ENCODE results near the gene RBSN. TPM values are rescaled to one million over a fixed set of nuclear protein-coding genes. Genes with fewer than 3 reads are reported as not detected.
"Not testable (repeated sequence)": the region's sequence is repeated elsewhere in the genome, so short reads cannot be mapped to it uniquely, and the experiment has no call there.

The RBSN gene
- 10 to 100 TPM; 15.0 to 15.3 TPM for total RNA-seq

- ChIA-PET CTCF (interaction anchor here (0.6 to 1.3 kb wide), 6 partner anchors 9 to 105 kb away, joined by 3 to 9 read pairs (median 3); no protein-coding TSS in a partner anchor), POLR2A (interaction anchor here (0.6 to 2.7 kb wide), 7 partner anchors 9 to 212 kb away, joined by 3 to 23 read pairs (median 5); partner anchors contain the start of genes CAPN7 and MRPS25)
- Mint-ChIP-seq H3K4me1 (ENCODE audit: low read depth) (peaks cover 18% of the 10 kb centered on the region), H3K27ac (peak within 1 kb of the TSS; percentile 94), H3K27me3 (no peaks in the 10 kb centered on the region), H3K9me3 (no peaks in the 10 kb centered on the region), H3K36me3 (peaks cover 23% of the 10 kb centered on the region), H3K4me3 (peak within 1 kb of the TSS; percentile 94)
- peak; percentile 98 for DNase-seq
- intact Hi-C loops (cut with micrococcal nuclease), result loop anchor here (1.0 to 2.0 kb wide), 4 partner anchors 33 to 760 kb away; partner anchors contain the start of genes CAPN7 and MRPS25
These were observed at the start of gene RBSN for GRCh38 chr3:15098503-15099363. RBSN (minus strand) TSS chr3:15099148; CDS start chr3:15096120, 3,028 bp downstream.

GRCh38 chr3:15148614-15149013 is 49.7 kb upstream of the RBSN start:
- H3K27ac Mint-ChIP-seq, result no peak overlapping the region
- POLR2A ChIA-PET, result no interaction called here
- no peaks in the 10 kb centered on the region for H3K4me1 Mint-ChIP-seq (ENCODE audit: low read depth)
- CTCF ChIA-PET, result interaction anchor here (1.3 kb wide), 1 partner anchor 30 kb away, joined by 4 read pairs; no protein-coding TSS in a partner anchor
- no peak for DNase-seq
- H3K27me3 Mint-ChIP-seq, result peaks cover 18% of the 10 kb centered on the region
- no peaks in the 10 kb centered on the region for H3K36me3 Mint-ChIP-seq
- no peak overlapping the region for H3K4me3 Mint-ChIP-seq
- intact Hi-C loops (cut with micrococcal nuclease), result no loop called here
- H3K9me3 Mint-ChIP-seq, result no peaks in the 10 kb centered on the region

- H3K4me1 Mint-ChIP-seq (ENCODE audit: low read depth); H3K27ac Mint-ChIP-seq; H3K4me3 Mint-ChIP-seq; CTCF ChIA-PET; H3K36me3 Mint-ChIP-seq; POLR2A ChIA-PET; H3K9me3 Mint-ChIP-seq; DNase-seq; intact Hi-C loops (cut with micrococcal nuclease): not testable (repeated sequence)
- H3K27me3 Mint-ChIP-seq, result peaks cover 19% of the 10 kb centered on the region
These were observed 37.9 kb upstream of the RBSN start for GRCh38 chr3:15136885-15137284.

GRCh38 chr3:15134968-15135367 is 36.0 kb upstream of the RBSN start:
- H3K36me3 Mint-ChIP-seq; CTCF ChIA-PET; H3K4me3 Mint-ChIP-seq; POLR2A ChIA-PET; H3K4me1 Mint-ChIP-seq (ENCODE audit: low read depth); intact Hi-C loops (cut with micrococcal nuclease); H3K9me3 Mint-ChIP-seq; DNase-seq; H3K27ac Mint-ChIP-seq: not testable (repeated sequence)
- H3K27me3 Mint-ChIP-seq, result peaks cover 19% of the 10 kb centered on the region

GRCh38 chr3:15128403-15128802 is 29.5 kb upstream of the RBSN start:
- DNase-seq; H3K36me3 Mint-ChIP-seq; H3K9me3 Mint-ChIP-seq; H3K27ac Mint-ChIP-seq; intact Hi-C loops (cut with micrococcal nuclease); POLR2A ChIA-PET; H3K4me3 Mint-ChIP-seq; H3K4me1 Mint-ChIP-seq (ENCODE audit: low read depth): not testable (repeated sequence)
- CTCF ChIA-PET, result interaction anchor here (1.3 kb wide), 1 partner anchor 9 kb away, joined by 3 read pairs; no protein-coding TSS in a partner anchor
- H3K27me3 Mint-ChIP-seq, result peaks cover 10% of the 10 kb centered on the region

GRCh38 chr3:15126975-15127374 is 28.0 kb upstream of the RBSN start:
- H3K27ac Mint-ChIP-seq; H3K4me1 Mint-ChIP-seq (ENCODE audit: low read depth); H3K4me3 Mint-ChIP-seq; H3K9me3 Mint-ChIP-seq; CTCF ChIA-PET; DNase-seq; H3K36me3 Mint-ChIP-seq; POLR2A ChIA-PET; H3K27me3 Mint-ChIP-seq; intact Hi-C loops (cut with micrococcal nuclease): not testable (repeated sequence)

- no peak overlapping the region for H3K4me3 Mint-ChIP-seq
- H3K9me3 Mint-ChIP-seq, result no peaks in the 10 kb centered on the region
- CTCF ChIA-PET, result no interaction called here
- POLR2A ChIA-PET, result no interaction called here
- H3K36me3 Mint-ChIP-seq, result no peaks in the 10 kb centered on the region
- intact Hi-C loops (cut with micrococcal nuclease), result no loop called here
- H3K27ac Mint-ChIP-seq, result no peak overlapping the region
- no peak for DNase-seq
- H3K27me3 Mint-ChIP-seq, result peaks cover 4% of the 10 kb centered on the region
- peaks cover 4% of the 10 kb centered on the region for H3K4me1 Mint-ChIP-seq (ENCODE audit: low read depth)
These were observed 23.4 kb upstream of the RBSN start for GRCh38 chr3:15122398-15122797.

- CTCF ChIA-PET, result no interaction called here
- intact Hi-C loops (cut with micrococcal nuclease), result no loop called here
- Mint-ChIP-seq H3K4me3 (no peak overlapping the region), H3K27ac (no peak overlapping the region), H3K4me1 (ENCODE audit: low read depth) (peaks cover 4% of the 10 kb centered on the region), H3K9me3 (no peaks in the 10 kb centered on the region), H3K27me3 (peaks cover 3% of the 10 kb centered on the region), H3K36me3 (no peaks in the 10 kb centered on the region)
- POLR2A ChIA-PET, result no interaction called here
- DNase-seq, result no peak
These were observed 23.0 kb upstream of the RBSN start for GRCh38 chr3:15121936-15122335.

- Mint-ChIP-seq H3K4me3 (no peak overlapping the region), H3K27me3 (peaks cover 1% of the 10 kb centered on the region), H3K4me1 (ENCODE audit: low read depth) (peaks cover 4% of the 10 kb centered on the region), H3K27ac (no peak overlapping the region), H3K9me3 (no peaks in the 10 kb centered on the region), H3K36me3 (no peaks in the 10 kb centered on the region)
- intact Hi-C loops (cut with micrococcal nuclease), result no loop called here
- CTCF ChIA-PET, result interaction anchor here (2.2 to 5.1 kb wide), 2 partner anchors 12 to 82 kb away, joined by 11 to 65 read pairs; no protein-coding TSS in a partner anchor
- POLR2A ChIA-PET, result no interaction called here
- DNase-seq, result no peak
These were observed 22.0 kb upstream of the RBSN start for GRCh38 chr3:15120986-15121385.

GRCh38 chr3:15117011-15117410 is 18.1 kb upstream of the RBSN start:
- Mint-ChIP-seq H3K27me3 (no peaks in the 10 kb centered on the region), H3K27ac (no peak overlapping the region), H3K4me1 (ENCODE audit: low read depth) (peaks cover 2% of the 10 kb centered on the region), H3K9me3 (no peaks in the 10 kb centered on the region), H3K4me3 (no peak overlapping the region), H3K36me3 (no peaks in the 10 kb centered on the region)
- ChIA-PET CTCF (interaction anchor here (1.0 to 5.1 kb wide), 4 partner anchors 8 to 86 kb away, joined by 3 to 65 read pairs (median 5); no protein-coding TSS in a partner anchor), POLR2A (interaction anchor here (0.6 kb wide), 1 partner anchor 12 kb away, joined by 6 read pairs; no protein-coding TSS in a partner anchor)
- no peak for DNase-seq
- intact Hi-C loops (cut with micrococcal nuclease), result loop anchor here (10.0 kb wide), 1 partner anchor 288 kb away; no protein-coding TSS in a partner anchor

- CTCF ChIA-PET, result interaction anchor here (0.9 to 5.1 kb wide), 3 partner anchors 8 to 89 kb away, joined by 4 to 65 read pairs (median 5); no protein-coding TSS in a partner anchor
- H3K27ac Mint-ChIP-seq, result no peak overlapping the region
- no peaks in the 10 kb centered on the region for H3K36me3 Mint-ChIP-seq
- H3K4me3 Mint-ChIP-seq, result no peak overlapping the region
- H3K27me3 Mint-ChIP-seq, result no peaks in the 10 kb centered on the region
- no peak for DNase-seq
- POLR2A ChIA-PET, result no interaction called here
- intact Hi-C loops (cut with micrococcal nuclease), result loop anchor here (10.0 kb wide), 1 partner anchor 289 kb away; no protein-coding TSS in a partner anchor
- H3K4me1 Mint-ChIP-seq (ENCODE audit: low read depth), result peaks cover 2% of the 10 kb centered on the region
- H3K9me3 Mint-ChIP-seq, result no peaks in the 10 kb centered on the region
These were observed 17.2 kb upstream of the RBSN start for GRCh38 chr3:15116032-15116669.
